IMR-90 (cell line): ENCODE data around the gene SLC6A7. TPM values are rescaled to one million over a fixed set of nuclear protein-coding genes. Genes with fewer than 3 reads are reported as not detected.
A peak's percentile ranks its signal among the peaks of the same experiment; 100 is the strongest.

Experiments used
- ATAC-seq: fragments of 200-7000 bp; cut with Tn5 transposase; 2 replicates; pipeline ENCODE4 v1.9.1; 2020; ENCODE audit warnings: low read depth, mild to moderate bottlenecking, moderate library complexity
- BruUV-seq: library from RNA; stranded (reverse); fragments of 400-500 nt; replicated peaks from 2 replicates; lab custom pipeline; 2021; lab: Mats Ljungman, UMichigan
- CTCF ChIA-PET: fragments of 300-600 bp; formaldehyde crosslinking; extraction: SDS; loops from one replicate; lab custom pipeline; 2021; ENCODE audit warnings: antibody characterized with exemption; lab: Yijun Ruan, JAX
- POLR2A ChIA-PET: fragments of 300-600 bp; sonication (Branson Sonifier 250); formaldehyde crosslinking; loops from one replicate; lab custom pipeline; 2022; ENCODE audit warnings: antibody characterized with exemption; ENCODE audit not compliant: unreplicated experiment; lab: Charles Lee
- DNase-seq: peaks from one replicate; pipeline ENCODE4 v3.0.0; 2013
- H2AFZ ChIP-seq: replicated peaks from 2 replicates; pipeline ENCODE3; 2013; ENCODE audit warnings: low read length, mild to moderate bottlenecking; ENCODE audit not compliant: poor library complexity
- H2AK5ac ChIP-seq: 2 replicates; pipeline ENCODE4 v1.6.1; 2013; ENCODE audit warnings: low read depth, low read length, inconsistent platforms
- H2AK9ac ChIP-seq: replicated peaks from 2 replicates; pipeline ENCODE3; 2013; ENCODE audit warnings: mild to moderate bottlenecking, low read depth, low read length, moderate library complexity; ENCODE audit not compliant: poor library complexity
- H2BK120ac ChIP-seq: 2 replicates; pipeline ENCODE4 v1.6.1; 2013; ENCODE audit warnings: low read depth, low read length, inconsistent platforms
- H2BK15ac ChIP-seq: 3 replicates; pipeline ENCODE4 v1.6.1; 2013; ENCODE audit warnings: low read depth, low read length, inconsistent platforms
- H2BK20ac ChIP-seq: 2 replicates; pipeline ENCODE4 v1.6.1; 2013; ENCODE audit warnings: low read depth, mild to moderate bottlenecking, inconsistent platforms, low read length, moderate library complexity
- H2BK5ac ChIP-seq: 2 replicates; pipeline ENCODE4 v1.6.1; 2013; ENCODE audit warnings: mild to moderate bottlenecking, low read depth, low read length, inconsistent platforms; ENCODE audit not compliant: poor library complexity, severe bottlenecking
- H3K14ac ChIP-seq: replicated peaks from 2 replicates; pipeline ENCODE4 v1.6.1; 2013; ENCODE audit warnings: low read depth, low read length, inconsistent platforms
- H3K18ac ChIP-seq: 2 replicates; pipeline ENCODE4 v1.6.1; 2013; ENCODE audit warnings: low read depth, low read length, control low read depth
- H3K23ac ChIP-seq: 2 replicates; pipeline ENCODE4 v1.6.1; 2013; ENCODE audit warnings: low read depth, low read length, inconsistent platforms
- H3K27ac ChIP-seq: 2 replicates; pipeline ENCODE4 v1.5.1; 2013; ENCODE audit warnings: mild to moderate bottlenecking, control low read depth, low read length; ENCODE audit not compliant: insufficient read depth
- H3K27me3 ChIP-seq: 2 replicates; pipeline ENCODE4 v1.6.1; 2013; ENCODE audit warnings: low read length; ENCODE audit not compliant: control insufficient read depth, insufficient read depth
- H3K36me3 ChIP-seq: 2 replicates; pipeline ENCODE4 v1.6.1; 2013; ENCODE audit warnings: low read length, mixed read lengths; ENCODE audit not compliant: control insufficient read depth, insufficient read depth
- H3K4ac ChIP-seq: 2 replicates; pipeline ENCODE4 v1.6.1; 2013; ENCODE audit warnings: low read depth, low read length, inconsistent platforms
- H3K4me1 ChIP-seq: 2 replicates; pipeline ENCODE4 v1.6.1; 2013; ENCODE audit warnings: low read length, mixed read lengths; ENCODE audit not compliant: control insufficient read depth, insufficient read depth
- H3K4me2 ChIP-seq: 2 replicates; pipeline ENCODE4 v1.6.1; 2013; ENCODE audit warnings: low read depth, mild to moderate bottlenecking, control low read depth, low read length, moderate library complexity
- H3K4me3 ChIP-seq: 2 replicates; pipeline ENCODE4 v1.5.1; 2013; ENCODE audit warnings: low read depth, mild to moderate bottlenecking, control low read depth, low read length, moderate library complexity; ENCODE audit not compliant: insufficient read depth
- H3K56ac ChIP-seq: 2 replicates; pipeline ENCODE4 v1.6.1; 2013; ENCODE audit warnings: low read length, inconsistent platforms; ENCODE audit not compliant: insufficient read depth; ENCODE audit errors: extremely low read depth
- H3K79me1 ChIP-seq, 2 experiments: 2 replicates each; pipeline ENCODE4 v1.6.1; 2013; ENCODE audit warnings: low read length in 2 of 2, inconsistent platforms in 1 of 2, low read depth in 1 of 2
- H3K9ac ChIP-seq: 2 replicates; pipeline ENCODE4 v1.6.1; 2013; ENCODE audit warnings: low read depth, low read length, control low read depth
- H3K9me1 ChIP-seq: 2 replicates; pipeline ENCODE4 v1.6.1; 2013; ENCODE audit warnings: low read length, inconsistent platforms; ENCODE audit not compliant: insufficient read depth
- H3K9me3 ChIP-seq: 2 replicates; pipeline ENCODE4 v1.6.1; 2013; ENCODE audit warnings: low read length; ENCODE audit not compliant: control insufficient read depth, insufficient read depth
- H4K20me1 ChIP-seq: 2 replicates; pipeline ENCODE4 v1.6.1; 2013; ENCODE audit warnings: low read length, inconsistent platforms; ENCODE audit not compliant: insufficient read depth
- H4K5ac ChIP-seq: 2 replicates; pipeline ENCODE4 v1.6.1; 2013; ENCODE audit warnings: mild to moderate bottlenecking, low read depth, low read length, control low read depth
- H4K8ac ChIP-seq, 2 experiments: 2 replicates each; pipeline ENCODE4 v1.6.1; 2013; ENCODE audit warnings: low read depth in 2 of 2, low read length in 2 of 2, control low read depth in 1 of 2, inconsistent platforms in 1 of 2
- H4K91ac ChIP-seq: 2 replicates; pipeline ENCODE4 v1.6.1; 2013; ENCODE audit warnings: low read depth, low read length, inconsistent platforms; ENCODE audit not compliant: insufficient read depth
- BHLHE40 ChIP-seq: fragments of 150-350 bp; IDR thresholded peaks from 2 replicates; pipeline ENCODE4 v1.6.1; 2016; ENCODE audit warnings: mild to moderate bottlenecking, low read depth, low read length
- FOS ChIP-seq: fragments of 150-350 bp; IDR thresholded peaks from 2 replicates; pipeline ENCODE4 v1.6.1; 2016; ENCODE audit warnings: low read depth, low read length
- MAFK ChIP-seq: IDR thresholded peaks from 2 replicates; pipeline ENCODE4 v1.6.1; 2012; ENCODE audit warnings: low read depth, low read length, improper control_type of control experiment
- MAZ ChIP-seq: IDR thresholded peaks from 2 replicates; pipeline ENCODE4 v1.6.1; 2012; ENCODE audit warnings: low read depth, mild to moderate bottlenecking, low read length, improper control_type of control experiment, moderate library complexity, borderline replicate concordance
- MXI1 ChIP-seq: IDR thresholded peaks from 2 replicates; pipeline ENCODE4 v1.6.1; 2012; ENCODE audit warnings: low read depth, mild to moderate bottlenecking, low read length, moderate library complexity, borderline replicate concordance
- NFE2L2 ChIP-seq: fragments of 150-350 bp; IDR thresholded peaks from 2 replicates; pipeline ENCODE4 v1.6.1; 2016; ENCODE audit warnings: low read depth, mild to moderate bottlenecking, low read length
- POLR2A ChIP-seq: IDR thresholded peaks from 2 replicates; pipeline ENCODE4 v1.6.1; 2012; ENCODE audit warnings: mild to moderate bottlenecking, low read depth, low read length
- RAD21 ChIP-seq: IDR thresholded peaks from 2 replicates; pipeline ENCODE4 v1.6.1; 2012; ENCODE audit warnings: low read length, improper control_type of control experiment
- RCOR1 ChIP-seq: IDR thresholded peaks from 2 replicates; pipeline ENCODE4 v1.6.1; 2012; ENCODE audit warnings: mild to moderate bottlenecking, low read length, improper control_type of control experiment; ENCODE audit not compliant: insufficient replicate concordance
- SMC3 ChIP-seq: fragments of 150-350 bp; IDR thresholded peaks from 2 replicates; pipeline ENCODE4 v1.6.1; 2016; ENCODE audit warnings: low read depth, mild to moderate bottlenecking, antibody characterized with exemption, low read length, moderate library complexity
- WGBS, 2 experiments: methylation state at CpG; one replicate each; pipeline versions ENCODE4 v1.1.5 to v1.1.7; 2013; ENCODE audit warnings: missing lambda C conversion rate in 2 of 2; ENCODE audit not compliant: insufficient read length in 1 of 2; ENCODE audit errors: extremely low coverage in 2 of 2; 5-methylcytosine and 5-hydroxymethylcytosine counted together
- dilution Hi-C: fragments of 300-500 bp; cut with HindIII; formaldehyde crosslinking; loops from one replicate; pipeline ENCODE4 v1.14.3; 2018; ENCODE audit warnings: low sequenced_read_pairs; ENCODE audit not compliant: unreplicated experiment
- in situ Hi-C: fragments of 300-500 bp; cut with MboI; formaldehyde crosslinking; loops from 3 replicates; pipeline ENCODE4 v1.14.3; 2019; ENCODE audit warnings: low sequenced_read_pairs, inconsistent platforms, mixed read lengths
- intact Hi-C: fragments of 100-400 bp; cut with micrococcal nuclease; formaldehyde crosslinking; loops from 2 replicates; pipeline ENCODE4 v1.10.0; 2022
- polyA plus RNA-seq, 3 experiments: library from polyadenylated mRNA; depleted of rRNA; stranded (reverse); fragments of >200 nt; gene quantifications; 2 replicates each; pipeline ENCODE4 v1.2.3, GENCODE V29; 2012; ENCODE audit warnings: low replicate concordance in 1 of 3
- total RNA-seq: library from RNA; depleted of rRNA; stranded (reverse); fragments of >200 nt; gene quantifications from 2 replicates; pipeline ENCODE4 v1.2.3, GENCODE V29; 2012
- TF ChIP-seq, protein P1 (sequence below): fragments of 150-350 bp; IDR thresholded peaks from 2 replicates; pipeline ENCODE4 v1.6.1; 2016; ENCODE audit warnings: low read depth, mild to moderate bottlenecking, low read length, moderate library complexity, borderline replicate concordance

The SLC6A7 gene
- total and polyA plus RNA-seq, 2 of the 4 experiments (the other 2 are of a cell fraction) = under 0.01 TPM; not detected in 1

GRCh38 chr5:150257424-150257823, 67.6 kb downstream of the SLC6A7 start:
- no peak overlapping the region for H4K5ac ChIP-seq
- no peak overlapping the region for H2BK120ac ChIP-seq
- BruUV-seq = no TSS peak
- H3K4me1 ChIP-seq = peaks cover 7% of the 10 kb centered on the region
- no peak overlapping the region for H4K8ac ChIP-seq
- H2AK9ac ChIP-seq = peak overlapping the region; percentile 71
- no peak overlapping the region for H4K91ac ChIP-seq
- H3K27ac ChIP-seq = no peak overlapping the region
- H2BK20ac ChIP-seq = no peak overlapping the region
- H2AK5ac ChIP-seq = no peak overlapping the region
- H3K9me1 ChIP-seq = peaks cover 8% of the 10 kb centered on the region
- no peak overlapping the region for H3K18ac ChIP-seq
- in situ Hi-C loops (no loop called here), dilution Hi-C loops (no loop called here), intact Hi-C loops (no loop called here)
- no peaks in the 10 kb centered on the region for H3K79me1 ChIP-seq
- no peak overlapping the region for H3K14ac ChIP-seq
- no peak overlapping the region for H2BK5ac ChIP-seq
- no peaks in the 10 kb centered on the region for H4K20me1 ChIP-seq
- DNase-seq = no peak
- ChIA-PET CTCF (no interaction called here), POLR2A (no interaction called here)
- no peak overlapping the region for H3K23ac ChIP-seq
- no peak for ATAC-seq
- no peak overlapping the region for H2AFZ ChIP-seq
- no peaks in the 10 kb centered on the region for H3K9me3 ChIP-seq
- 90% methylated on average over 4 of the region's 11 CpGs; no CpG with 5 or more reads in 1 of the 2 experiments for WGBS, 2 experiments
- H2BK15ac ChIP-seq = no peak overlapping the region
- H3K4me3 ChIP-seq = no peak overlapping the region
- no peak overlapping the region for H3K4ac ChIP-seq
- no peak overlapping the region for H3K56ac ChIP-seq
- H3K27me3 ChIP-seq = no peaks in the 10 kb centered on the region
- no peak overlapping the region for H3K9ac ChIP-seq
- no peak for TF ChIP-seq POLR2A
- TF ChIP-seq MAFK = no peak
- no peak for TF ChIP-seq MAZ
- no peak for TF ChIP-seq SMC3
- TF ChIP-seq MXI1 = no peak
- no peak for TF ChIP-seq BHLHE40
- TF ChIP-seq, protein P1, sequence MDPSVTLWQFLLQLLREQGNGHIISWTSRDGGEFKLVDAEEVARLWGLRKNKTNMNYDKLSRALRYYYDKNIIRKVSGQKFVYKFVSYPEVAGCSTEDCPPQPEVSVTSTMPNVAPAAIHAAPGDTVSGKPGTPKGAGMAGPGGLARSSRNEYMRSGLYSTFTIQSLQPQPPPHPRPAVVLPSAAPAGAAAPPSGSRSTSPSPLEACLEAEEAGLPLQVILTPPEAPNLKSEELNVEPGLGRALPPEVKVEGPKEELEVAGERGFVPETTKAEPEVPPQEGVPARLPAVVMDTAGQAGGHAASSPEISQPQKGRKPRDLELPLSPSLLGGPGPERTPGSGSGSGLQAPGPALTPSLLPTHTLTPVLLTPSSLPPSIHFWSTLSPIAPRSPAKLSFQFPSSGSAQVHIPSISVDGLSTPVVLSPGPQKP = no peak
- no peak for TF ChIP-seq RAD21
- TF ChIP-seq NFE2L2 = no peak
- no peak for TF ChIP-seq RCOR1
- no peak for TF ChIP-seq FOS
- no peak overlapping the region for H3K4me2 ChIP-seq
- no peaks in the 10 kb centered on the region for H3K36me3 ChIP-seq
